ENCODE data around the gene KCNIP3.
"Not testable (repeated sequence)": the region's sequence is repeated elsewhere in the genome, so short reads cannot be mapped to it uniquely, and the experiment has no call there.

KCNIP3 gene

GRCh38 chr2:95296880-95297487, at the start of gene KCNIP3:
Gene KCNIP3, plus strand, starts transcription at chr2:95297347. Its CDS starts 92 bp downstream, at chr2:95297439.
- no peak for FAIRE-seq

GRCh38 chr2:95258271-95258670, 38.9 kb upstream of the KCNIP3 start:
- no peak for FAIRE-seq

- no peak for FAIRE-seq
Measured at GRCh38 chr2:95260028-95261023, 36.8 kb upstream of the KCNIP3 start.

GRCh38 chr2:95261602-95262001, 35.5 kb upstream of the KCNIP3 start:
- FAIRE-seq, result no peak

- FAIRE-seq, result no peak
Measured at GRCh38 chr2:95262896-95263542, 34.1 kb upstream of the KCNIP3 start.

GRCh38 chr2:95264624-95265023, 32.5 kb upstream of the KCNIP3 start:
- no peak for FAIRE-seq

- no peak for FAIRE-seq
Measured at GRCh38 chr2:95265182-95265581, 32.0 kb upstream of the KCNIP3 start.

- no peak for FAIRE-seq
Measured at GRCh38 chr2:95266781-95267430, 30.2 kb upstream of the KCNIP3 start.

- no peak for FAIRE-seq
Measured at GRCh38 chr2:95267458-95268210, 29.5 kb upstream of the KCNIP3 start.

- no peak for FAIRE-seq
Measured at GRCh38 chr2:95268211-95269035, 28.7 kb upstream of the KCNIP3 start.

- no peak for FAIRE-seq
Measured at GRCh38 chr2:95269036-95269680, 28.0 kb upstream of the KCNIP3 start.

GRCh38 chr2:95269745-95270144, 27.4 kb upstream of the KCNIP3 start:
- not testable (repeated sequence) for FAIRE-seq

GRCh38 chr2:95270541-95271081, 26.5 kb upstream of the KCNIP3 start:
- FAIRE-seq, result no peak

- FAIRE-seq, result no peak
Measured at GRCh38 chr2:95271381-95271971, 25.7 kb upstream of the KCNIP3 start.

GRCh38 chr2:95272299-95272751, 24.8 kb upstream of the KCNIP3 start:
- no peak for FAIRE-seq

GRCh38 chr2:95272781-95273180, 24.4 kb upstream of the KCNIP3 start:
- FAIRE-seq, result no peak

- FAIRE-seq, result no peak
Measured at GRCh38 chr2:95273566-95274290, 23.4 kb upstream of the KCNIP3 start.

- FAIRE-seq, result no peak
Measured at GRCh38 chr2:95274291-95275150, 22.6 kb upstream of the KCNIP3 start, which contains the start of gene PROM2. Gene PROM2, plus strand, starts transcription at chr2:95274449. Its CDS starts 137 bp downstream, at chr2:95274586.
